Activated T-cell treated with anti-CD3 and anti-CD28 coated beads, Interleukin-2, amount 50 U/mL, for 4 hours (primary cell): ENCODE results near the gene HPGDS. TPM values are rescaled to one million over a fixed set of nuclear protein-coding genes. Genes with fewer than 3 reads are reported as not detected.

Source experiments
- ATAC-seq, 2 donors: fragments of 200-7000 bp; cut with Tn5 transposase; one replicate each; pipeline ENCODE4 v1.10.0; 2021
- DNase-seq: peaks from one replicate; pipeline ENCODE4 v3.0.0-alpha.2; 2020
- H3K27me3 Mint-ChIP-seq: one replicate; pipeline ENCODE4 v1.8.0; 2021; ENCODE audit warnings: low read depth, mixed read lengths
- H3K36me3 Mint-ChIP-seq: one replicate; pipeline ENCODE4 v1.8.0; 2022; ENCODE audit warnings: mixed read lengths; ENCODE audit not compliant: insufficient read depth
- H3K4me1 Mint-ChIP-seq: one replicate; pipeline ENCODE4 v1.8.0; 2021; ENCODE audit warnings: low read depth, mixed read lengths
- H3K4me3 Mint-ChIP-seq: one replicate; pipeline ENCODE4 v1.8.0; 2021; ENCODE audit warnings: mild to moderate bottlenecking, moderate library complexity, mixed read lengths
- H3K9me3 Mint-ChIP-seq: one replicate; pipeline ENCODE4 v1.8.0; 2021; ENCODE audit warnings: mixed read lengths
- total RNA-seq, 3 donors: library from RNA; stranded (reverse); gene quantifications; one replicate each; pipeline ENCODE4 v1.2.1, GENCODE V29; 2021

Gene HPGDS
- total RNA-seq, 3 donors from 2014 or later, result 0.14 TPM; not detected in 2

DNA sequence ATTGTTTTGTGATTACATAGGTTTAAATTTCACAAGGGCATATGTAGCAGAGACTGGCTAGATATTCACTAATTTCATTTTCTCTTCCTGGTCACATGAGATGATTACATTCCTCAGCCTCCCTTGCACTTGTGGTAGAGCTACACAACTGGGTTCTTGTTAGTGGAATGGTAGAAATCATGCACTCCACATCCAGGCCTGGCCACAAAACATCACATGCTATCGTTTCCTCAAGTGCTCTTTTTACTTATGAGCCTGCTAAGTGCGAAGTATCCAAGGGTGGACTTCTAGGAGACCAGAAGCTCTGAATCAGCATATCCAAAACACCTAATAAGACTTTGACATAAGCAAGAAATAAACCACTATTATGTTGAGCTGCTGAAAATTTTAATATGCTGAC is 26.4 kb upstream of the HPGDS start:
- H3K9me3 Mint-ChIP-seq, result no peaks in the 10 kb centered on the region
- ATAC-seq, result no peak

DNA sequence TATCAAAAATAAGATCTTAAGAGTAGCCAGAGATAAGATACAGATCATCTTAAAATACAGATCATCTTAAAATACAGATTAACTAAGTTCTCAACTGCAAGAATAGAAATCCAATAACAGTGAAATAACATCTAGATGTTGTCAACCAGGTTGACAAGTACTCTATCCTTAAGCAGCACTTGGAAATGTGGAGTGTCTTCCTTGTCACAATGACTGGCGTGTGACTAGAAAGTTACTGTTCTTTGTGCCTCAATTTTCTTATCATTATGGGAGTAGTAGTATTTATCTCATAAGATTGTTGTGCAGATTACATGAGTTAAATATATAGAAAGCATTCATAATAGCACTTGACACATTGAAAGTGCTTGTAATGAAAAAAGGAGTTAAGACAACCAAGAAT is 25.8 kb upstream of the HPGDS start:
- H3K36me3 Mint-ChIP-seq, result no peaks in the 10 kb centered on the region
- H3K4me1 Mint-ChIP-seq, result no peaks in the 10 kb centered on the region
- peaks cover 5% of the 10 kb centered on the region for H3K27me3 Mint-ChIP-seq
- ATAC-seq (no peak), DNase-seq (no peak)
- H3K4me3 Mint-ChIP-seq, result no peak overlapping the region
- H3K9me3 Mint-ChIP-seq, result no peaks in the 10 kb centered on the region

More for the DNA sequence above, 26.4 kb upstream of the HPGDS start:
- Mint-ChIP-seq H3K36me3 (no peaks in the 10 kb centered on the region), H3K4me1 (no peaks in the 10 kb centered on the region), H3K4me3 (no peak overlapping the region), H3K27me3 (peaks cover 8% of the 10 kb centered on the region)
- DNase-seq, result no peak

GRCh38 chr4:94365304-94365703 is 22.7 kb upstream of the HPGDS start:
- no peak for DNase-seq
- ATAC-seq, result no peak
- H3K4me1 Mint-ChIP-seq, result no peaks in the 10 kb centered on the region
- no peaks in the 10 kb centered on the region for H3K36me3 Mint-ChIP-seq
- H3K27me3 Mint-ChIP-seq, result peaks cover 7% of the 10 kb centered on the region
- no peaks in the 10 kb centered on the region for H3K9me3 Mint-ChIP-seq
- no peak overlapping the region for H3K4me3 Mint-ChIP-seq

- Mint-ChIP-seq H3K27me3 (peaks cover 7% of the 10 kb centered on the region), H3K4me1 (no peaks in the 10 kb centered on the region), H3K9me3 (no peaks in the 10 kb centered on the region), H3K4me3 (no peak overlapping the region), H3K36me3 (no peaks in the 10 kb centered on the region)
- ATAC-seq, result no peak
- no peak for DNase-seq
Measured at GRCh38 chr4:94364527-94364926, 21.9 kb upstream of the HPGDS start.

GRCh38 chr4:94363136-94363655 is 20.6 kb upstream of the HPGDS start:
- no peak for DNase-seq
- H3K9me3 Mint-ChIP-seq, result no peaks in the 10 kb centered on the region
- H3K4me3 Mint-ChIP-seq, result no peak overlapping the region
- ATAC-seq, result no peak
- H3K27me3 Mint-ChIP-seq, result peaks cover 7% of the 10 kb centered on the region
- no peaks in the 10 kb centered on the region for H3K36me3 Mint-ChIP-seq
- H3K4me1 Mint-ChIP-seq, result no peaks in the 10 kb centered on the region

DNA sequence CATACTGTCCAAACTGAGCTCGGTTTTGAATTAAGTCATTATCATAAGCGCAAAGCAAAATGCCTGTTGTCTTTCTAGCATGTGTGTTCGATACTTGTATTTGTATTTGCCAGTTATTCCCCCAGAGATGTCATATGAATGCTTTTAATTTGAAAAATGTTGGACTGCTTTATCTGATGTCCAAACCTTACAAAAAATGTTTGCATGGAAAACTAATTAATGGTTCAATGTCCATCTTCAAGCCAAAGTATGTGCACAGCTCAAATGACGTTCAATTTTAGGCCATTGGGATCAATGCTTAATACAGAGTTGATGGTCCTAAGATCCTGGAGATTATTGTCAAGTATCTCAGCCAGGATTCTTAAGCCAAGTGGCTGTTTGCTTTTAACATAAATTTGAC is 17.2 kb upstream of the HPGDS start:
- H3K4me1 Mint-ChIP-seq, result no peaks in the 10 kb centered on the region
- no peaks in the 10 kb centered on the region for H3K36me3 Mint-ChIP-seq
- H3K27me3 Mint-ChIP-seq, result peaks cover 4% of the 10 kb centered on the region
- no peak for DNase-seq
- no peak overlapping the region for H3K4me3 Mint-ChIP-seq
- H3K9me3 Mint-ChIP-seq, result no peaks in the 10 kb centered on the region
- no peak for ATAC-seq

DNA sequence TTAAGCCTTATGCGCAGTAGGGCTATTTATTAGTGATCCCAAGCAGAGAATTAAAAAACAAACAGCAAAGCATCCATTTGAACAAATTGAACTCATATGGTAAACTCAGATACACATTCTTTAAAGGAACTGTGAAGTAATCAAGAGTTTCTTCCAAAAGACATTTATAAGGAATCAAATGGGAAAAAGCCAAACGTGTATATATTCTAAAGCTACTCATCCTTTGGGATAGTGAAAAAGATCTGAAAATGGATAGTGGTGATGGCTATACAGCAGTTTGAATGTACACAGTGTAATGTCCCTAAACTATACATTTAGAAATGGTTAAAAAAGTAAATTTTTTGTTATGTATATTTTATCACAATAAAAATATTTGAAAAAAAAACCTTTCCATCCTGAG is 16.6 kb upstream of the HPGDS start:
- H3K4me3 Mint-ChIP-seq, result no peak overlapping the region
- H3K36me3 Mint-ChIP-seq, result no peaks in the 10 kb centered on the region
- H3K4me1 Mint-ChIP-seq, result no peaks in the 10 kb centered on the region
- no peaks in the 10 kb centered on the region for H3K9me3 Mint-ChIP-seq
- no peak for DNase-seq
- H3K27me3 Mint-ChIP-seq, result peaks cover 4% of the 10 kb centered on the region
- no peak for ATAC-seq

DNA sequence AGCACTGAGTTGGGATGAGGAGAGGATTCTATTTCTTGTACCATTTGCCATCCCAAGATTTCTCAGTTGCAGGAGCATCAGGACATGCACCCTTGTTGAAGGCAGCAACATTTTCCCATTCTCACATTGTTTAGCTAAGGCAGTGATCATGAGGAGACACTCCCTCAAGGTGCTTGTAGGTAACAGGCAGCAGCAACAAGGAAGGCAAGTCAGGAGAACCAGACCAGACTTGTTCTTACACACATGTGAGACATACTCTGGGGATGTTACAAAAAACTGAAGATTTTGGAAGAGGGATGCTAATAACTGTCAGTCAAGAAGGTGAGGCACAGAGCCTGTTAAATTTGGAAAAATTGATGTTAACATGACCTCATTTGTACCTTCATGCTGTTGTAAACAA is 15.5 kb upstream of the HPGDS start:
- H3K4me1 Mint-ChIP-seq, result no peaks in the 10 kb centered on the region
- no peak for DNase-seq
- no peaks in the 10 kb centered on the region for H3K36me3 Mint-ChIP-seq
- H3K9me3 Mint-ChIP-seq, result no peaks in the 10 kb centered on the region
- ATAC-seq, result no peak
- H3K27me3 Mint-ChIP-seq, result peaks cover 4% of the 10 kb centered on the region
- no peak overlapping the region for H3K4me3 Mint-ChIP-seq

DNA sequence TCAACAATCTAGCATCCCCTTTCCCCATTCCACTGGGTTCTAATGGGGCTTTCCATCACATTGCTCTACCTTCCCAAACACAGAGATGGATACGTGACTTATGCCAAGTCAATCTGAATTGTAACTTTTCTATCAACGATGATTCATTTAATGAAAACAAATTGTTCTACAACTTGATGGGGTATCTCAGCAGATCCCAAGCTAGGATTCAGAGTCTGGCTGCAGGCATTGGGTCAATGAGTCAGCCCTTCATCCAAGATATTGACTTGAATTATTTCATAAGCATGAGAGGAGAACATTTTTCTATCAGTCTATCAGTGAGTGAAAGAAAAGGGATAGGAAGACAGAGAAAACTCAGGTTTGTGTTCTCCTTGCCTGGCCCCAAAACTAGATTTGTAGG is 15.0 kb upstream of the HPGDS start:
- Mint-ChIP-seq H3K36me3 (no peaks in the 10 kb centered on the region), H3K27me3 (peaks cover 4% of the 10 kb centered on the region), H3K9me3 (no peaks in the 10 kb centered on the region), H3K4me1 (no peaks in the 10 kb centered on the region), H3K4me3 (no peak overlapping the region)
- DNase-seq (no peak), ATAC-seq (no peak)

GRCh38 chr4:94356444-94356843 is 13.8 kb upstream of the HPGDS start:
- DNase-seq (no peak), ATAC-seq (no peak)
- Mint-ChIP-seq H3K27me3 (peaks cover 3% of the 10 kb centered on the region), H3K4me1 (peaks cover 5% of the 10 kb centered on the region), H3K4me3 (no peak overlapping the region), H3K9me3 (no peaks in the 10 kb centered on the region), H3K36me3 (no peaks in the 10 kb centered on the region)

GRCh38 chr4:94354474-94354896 is 11.8 kb upstream of the HPGDS start:
- Mint-ChIP-seq H3K4me3 (no peak overlapping the region), H3K27me3 (peaks cover 8% of the 10 kb centered on the region), H3K9me3 (no peaks in the 10 kb centered on the region), H3K4me1 (peaks cover 5% of the 10 kb centered on the region), H3K36me3 (no peaks in the 10 kb centered on the region)
- DNase-seq (no peak), ATAC-seq (no peak)

DNA sequence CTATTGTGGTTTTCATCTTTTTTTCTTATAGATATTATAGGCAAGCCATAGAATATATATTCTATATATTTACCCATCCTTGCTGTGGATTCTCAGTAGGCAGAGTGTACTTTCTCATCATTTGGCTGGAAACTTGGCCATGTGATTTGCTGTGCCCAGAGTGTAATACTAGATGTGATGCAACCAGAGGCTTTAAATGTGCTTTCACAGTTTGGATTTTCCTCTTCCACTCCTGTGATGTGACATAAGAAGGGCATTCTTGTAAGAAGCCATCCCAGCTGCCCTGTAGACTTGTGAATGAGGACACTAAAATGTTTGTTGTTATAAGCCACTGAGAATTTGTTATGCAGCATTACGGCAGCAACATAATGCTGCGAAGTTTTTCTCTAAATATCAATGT is 10.4 kb upstream of the HPGDS start:
- Mint-ChIP-seq H3K4me1 (peaks cover 10% of the 10 kb centered on the region), H3K4me3 (no peak overlapping the region), H3K9me3 (no peaks in the 10 kb centered on the region), H3K27me3 (peaks cover 6% of the 10 kb centered on the region), H3K36me3 (no peaks in the 10 kb centered on the region)
- DNase-seq (no peak), ATAC-seq (no peak)

- no peaks in the 10 kb centered on the region for H3K36me3 Mint-ChIP-seq
- no peaks in the 10 kb centered on the region for H3K9me3 Mint-ChIP-seq
Measured at GRCh38 chr4:94352163-94352562, 9.5 kb upstream of the HPGDS start.

DNA sequence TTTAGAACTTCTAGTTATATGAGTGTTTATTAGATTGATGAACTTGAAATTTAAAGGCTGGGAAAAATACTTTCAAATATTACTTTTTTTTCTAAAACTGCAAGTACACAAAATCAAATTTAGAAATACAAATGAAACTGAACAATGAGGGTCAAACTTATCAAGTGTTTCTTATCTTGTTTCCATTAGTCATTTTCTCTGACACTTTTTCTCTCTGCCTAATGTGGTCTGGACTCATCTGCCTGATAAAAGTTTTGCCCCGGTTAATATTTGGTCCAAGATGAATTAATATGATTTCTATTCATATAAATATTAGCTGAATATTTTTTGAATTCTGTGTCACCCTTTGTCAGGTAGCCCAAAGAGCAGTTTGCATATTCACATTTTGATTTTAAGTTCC is 8.7 kb upstream of the HPGDS start:
- DNase-seq (no peak), ATAC-seq (no peak)
- H3K4me1 Mint-ChIP-seq, result peaks cover 14% of the 10 kb centered on the region
- peaks cover 6% of the 10 kb centered on the region for H3K27me3 Mint-ChIP-seq
- no peaks in the 10 kb centered on the region for H3K9me3 Mint-ChIP-seq
- no peaks in the 10 kb centered on the region for H3K36me3 Mint-ChIP-seq
- H3K4me3 Mint-ChIP-seq, result no peak overlapping the region

More at GRCh38 chr4:94352163-94352562, 9.5 kb upstream of the HPGDS start:
- no peak for DNase-seq
- peaks cover 10% of the 10 kb centered on the region for H3K4me1 Mint-ChIP-seq
- no peak for ATAC-seq
- no peak overlapping the region for H3K4me3 Mint-ChIP-seq
- peaks cover 6% of the 10 kb centered on the region for H3K27me3 Mint-ChIP-seq

- Mint-ChIP-seq H3K27me3 (peaks cover 6% of the 10 kb centered on the region), H3K9me3 (no peaks in the 10 kb centered on the region), H3K36me3 (no peaks in the 10 kb centered on the region), H3K4me1 (peaks cover 14% of the 10 kb centered on the region), H3K4me3 (no peak overlapping the region)
- no peak for DNase-seq
- ATAC-seq, result no peak
Measured at GRCh38 chr4:94350095-94350494, 7.5 kb upstream of the HPGDS start.

DNA sequence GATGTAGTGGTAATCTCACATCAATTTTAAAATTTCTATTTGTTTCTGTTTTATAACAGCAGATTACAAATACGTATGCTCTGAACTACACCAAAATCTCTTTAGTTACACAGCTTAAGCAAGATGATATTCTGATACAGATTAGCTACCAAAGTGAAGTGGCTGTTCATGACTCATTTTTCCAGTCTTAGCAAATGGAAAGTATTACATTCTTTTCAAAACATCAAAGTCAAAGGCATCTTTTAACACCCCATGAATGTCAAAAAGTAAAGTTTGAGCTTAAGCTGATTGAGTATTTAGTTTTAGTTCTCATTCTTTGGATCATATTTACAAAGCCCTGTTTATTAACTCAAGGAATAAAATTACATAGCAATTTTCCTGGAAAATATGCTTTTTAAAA is 6.6 kb upstream of the HPGDS start:
- ATAC-seq (peak; percentile 76 to 83), DNase-seq (no peak)
- Mint-ChIP-seq H3K27me3 (peaks cover 6% of the 10 kb centered on the region), H3K4me1 (peaks cover 14% of the 10 kb centered on the region), H3K4me3 (no peak overlapping the region), H3K36me3 (no peaks in the 10 kb centered on the region), H3K9me3 (no peaks in the 10 kb centered on the region)
